ENCODE data around the gene SLC20A1. TPM values are rescaled to one million over a fixed set of nuclear protein-coding genes. Genes with fewer than 3 reads are reported as not detected.

The SLC20A1 gene
- total RNA-seq, 2 donors from 2014 or later = 10.7 to 34.1 TPM

- 70% methylated on average over 7 of the region's 7 CpGs for WGBS
- no peaks in the 10 kb centered on the region for H3K36me3 ChIP-seq
- intact Hi-C loops (cut with DNase I) = loop anchor here (1.0 to 10.0 kb wide), 3 partner anchors 62 to 329 kb away; no protein-coding TSS in a partner anchor
- no peak overlapping the region for H3K4me3 ChIP-seq
- H3K27me3 ChIP-seq (replicated peaks; ENCODE audit: insufficient read depth) = no peaks in the 10 kb centered on the region
- no peak for DNase-seq (ENCODE audit: low spot score)
- no peak for TF ChIP-seq POLR2A (IDR thresholded peaks at IDR 0.05)
- no peak for TF ChIP-seq CTCF (IDR thresholded peaks at IDR 0.05)
- TF ChIP-seq POLR2AphosphoS5 (IDR thresholded peaks at IDR 0.05) = no peak
- H3K4me1 ChIP-seq (replicated peaks) = no peaks in the 10 kb centered on the region
- H3K27ac ChIP-seq = no peak overlapping the region
- H3K9me3 ChIP-seq = no peaks in the 10 kb centered on the region
Measured at GRCh38 chr2:112625474-112626114, 20.1 kb upstream of the SLC20A1 start.

GRCh38 chr2:112626604-112627059 is 19.1 kb upstream of the SLC20A1 start:
- H3K4me1 ChIP-seq (replicated peaks) = no peaks in the 10 kb centered on the region
- no peak for TF ChIP-seq POLR2AphosphoS5 (IDR thresholded peaks at IDR 0.05)
- TF ChIP-seq CTCF (IDR thresholded peaks at IDR 0.05) = peak; percentile 61 to 92 (median 86)
- TF ChIP-seq POLR2A (IDR thresholded peaks at IDR 0.05) = no peak
- WGBS = 4% methylated on average over 7 of the region's 7 CpGs
- intact Hi-C loops (cut with DNase I) = loop anchor here (1.0 to 10.0 kb wide), 3 partner anchors 61 to 328 kb away; no protein-coding TSS in a partner anchor
- H3K36me3 ChIP-seq = no peaks in the 10 kb centered on the region
- H3K9me3 ChIP-seq = no peaks in the 10 kb centered on the region
- no peak overlapping the region for H3K4me3 ChIP-seq
- no peaks in the 10 kb centered on the region for H3K27me3 ChIP-seq (replicated peaks; ENCODE audit: insufficient read depth)
- H3K27ac ChIP-seq = no peak overlapping the region
- peak; percentile 34 for DNase-seq (ENCODE audit: low spot score)

GRCh38 chr2:112627060-112628040 is 18.4 kb upstream of the SLC20A1 start:
- H3K27ac ChIP-seq = no peak overlapping the region
- H3K4me1 ChIP-seq (replicated peaks) = no peaks in the 10 kb centered on the region
- H3K9me3 ChIP-seq = no peaks in the 10 kb centered on the region
- H3K4me3 ChIP-seq = no peak overlapping the region
- no peaks in the 10 kb centered on the region for H3K36me3 ChIP-seq
- H3K27me3 ChIP-seq (replicated peaks; ENCODE audit: insufficient read depth) = no peaks in the 10 kb centered on the region
- DNase-seq (ENCODE audit: low spot score) = no peak
- TF ChIP-seq CTCF (IDR thresholded peaks at IDR 0.05) (no peak), POLR2A (IDR thresholded peaks at IDR 0.05) (no peak), POLR2AphosphoS5 (IDR thresholded peaks at IDR 0.05) (no peak)
- intact Hi-C loops (cut with DNase I) = loop anchor here (5.0 to 10.0 kb wide), 2 partner anchors 60 to 327 kb away; no protein-coding TSS in a partner anchor
- 72% methylated on average over 10 of the region's 10 CpGs for WGBS

- intact Hi-C loops (cut with DNase I) = loop anchor here (5.0 to 10.0 kb wide), 2 partner anchors 58 to 326 kb away; no protein-coding TSS in a partner anchor
- no peak overlapping the region for H3K4me3 ChIP-seq
- H3K9me3 ChIP-seq = no peaks in the 10 kb centered on the region
- TF ChIP-seq CTCF (IDR thresholded peaks at IDR 0.05) = no peak
- no peak for TF ChIP-seq POLR2AphosphoS5 (IDR thresholded peaks at IDR 0.05)
- TF ChIP-seq POLR2A (IDR thresholded peaks at IDR 0.05) = no peak
- no peak for DNase-seq (ENCODE audit: low spot score)
- no peaks in the 10 kb centered on the region for H3K27me3 ChIP-seq (replicated peaks; ENCODE audit: insufficient read depth)
- no peaks in the 10 kb centered on the region for H3K36me3 ChIP-seq
- H3K4me1 ChIP-seq (replicated peaks) = no peaks in the 10 kb centered on the region
- H3K27ac ChIP-seq = no peak overlapping the region
- 87% methylated on average over 6 of the region's 6 CpGs for WGBS
Measured at GRCh38 chr2:112629224-112629623, 16.5 kb upstream of the SLC20A1 start.

Measured in prostate gland (tissue), 2 donors.